GM13976 (cell line): ENCODE results near the gene STX10.
A peak's percentile ranks its signal among the peaks of the same experiment; 100 is the strongest.

ENCODE experiments used
- DNase-seq: peaks from one replicate; pipeline ENCODE4 v3.0.0; 2012; ENCODE audit warnings: low spot score
- CTCF ChIP-seq: IDR thresholded peaks from 2 replicates; pipeline ENCODE4 v1.5.1; 2012; ENCODE audit warnings: borderline replicate concordance, mild to moderate bottlenecking; ENCODE audit not compliant: insufficient read depth; ENCODE audit errors: extremely low read depth, missing control alignments, control extremely low read depth
- in situ Hi-C: fragments of 300-500 bp; cut with MboI; formaldehyde crosslinking; loops from one replicate; pipeline ENCODE4 v1.12.0; 2022; ENCODE audit warnings: low sequenced_read_pairs, mixed read lengths, inconsistent platforms; ENCODE audit not compliant: unreplicated experiment

The STX10 gene

GRCh38 chr19:13121551-13122274, 28.5 kb downstream of the STX10 start:
- no peak for DNase-seq
- in situ Hi-C loops, result no loop called here
- TF ChIP-seq CTCF, result no peak

GRCh38 chr19:13120817-13121216, 29.4 kb downstream of the STX10 start:
- DNase-seq, result no peak
- TF ChIP-seq CTCF, result no peak
- in situ Hi-C loops, result no loop called here

- no peak for TF ChIP-seq CTCF
- no peak for DNase-seq
- in situ Hi-C loops, result no loop called here
These were observed 30.1 kb downstream of the STX10 start for GRCh38 chr19:13120031-13120430.

GRCh38 chr19:13119627-13120026, 30.5 kb downstream of the STX10 start:
- no peak for DNase-seq
- no peak for TF ChIP-seq CTCF
- in situ Hi-C loops, result no loop called here

- in situ Hi-C loops, result no loop called here
- TF ChIP-seq CTCF, result no peak
- peak; percentile 82 for DNase-seq
These were observed 31.6 kb downstream of the STX10 start for GRCh38 chr19:13118424-13119193.

- DNase-seq, result peak; percentile 99
- TF ChIP-seq CTCF, result no peak
- in situ Hi-C loops, result no loop called here
These were observed 32.3 kb downstream of the STX10 start, which contains the start of gene NACC1 for GRCh38 chr19:13117772-13118423. NACC1 (plus strand) TSS chr19:13118264; CDS start chr19:13135208, 16,944 bp downstream.
